HG03439 (cell line): ENCODE data around the gene NCOA5.

Experiments
- ATAC-seq: cut with Tn5 transposase; IDR thresholded peaks from one replicate; pipeline ENCODE4 v1.9.1; 2021; ENCODE audit warnings: mild to moderate bottlenecking, moderate library complexity; ENCODE audit not compliant: unreplicated experiment

Gene NCOA5

DNA sequence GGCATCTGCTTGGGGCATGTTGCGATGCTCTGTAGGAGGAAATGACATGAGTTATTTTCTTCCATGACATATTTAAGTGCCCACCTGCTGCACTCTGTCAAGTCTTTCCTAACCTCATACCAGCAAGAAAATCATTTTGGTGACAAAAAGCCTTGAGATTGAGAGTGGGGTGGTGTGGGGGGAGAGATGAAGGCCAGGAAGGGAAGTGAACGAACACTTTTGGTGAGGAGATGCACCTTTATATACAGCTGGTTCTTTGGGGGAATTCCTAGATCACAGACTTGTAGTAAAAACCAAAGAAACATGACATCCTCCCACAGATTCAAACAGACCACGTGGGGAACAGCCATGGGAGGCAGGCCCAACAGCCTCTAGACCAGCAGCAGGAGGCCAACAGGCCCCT, 26.1 kb downstream of the NCOA5 start:
- no peak for ATAC-seq

DNA sequence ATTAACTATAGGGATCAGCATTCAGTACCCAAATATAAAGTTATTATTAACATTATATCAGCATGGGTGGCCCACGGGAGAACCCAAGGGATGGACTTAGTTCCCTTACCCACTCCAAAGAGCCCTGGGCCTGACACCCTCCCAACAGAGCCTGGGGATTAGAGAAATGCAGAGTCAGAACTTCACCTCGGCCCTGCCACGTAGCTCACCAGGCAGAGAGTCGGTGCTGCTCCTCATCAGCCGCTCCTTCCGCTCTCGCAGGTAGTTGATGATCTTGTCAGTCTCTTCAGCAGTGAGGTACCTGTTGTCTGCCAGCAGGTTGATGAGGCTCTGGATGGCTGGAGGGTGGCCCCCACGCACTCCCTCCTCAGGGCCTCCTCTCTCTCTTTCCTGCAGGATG, 26.6 kb downstream of the NCOA5 start:
- ATAC-seq = no peak

- ATAC-seq = no peak
These were observed 27.1 kb downstream of the NCOA5 start for GRCh38 chr20:46062621-46063020.

- ATAC-seq = no peak
These were observed 27.6 kb downstream of the NCOA5 start for GRCh38 chr20:46062151-46062550.

- no peak for ATAC-seq
These were observed 28.8 kb downstream of the NCOA5 start for GRCh38 chr20:46060975-46061374.

DNA sequence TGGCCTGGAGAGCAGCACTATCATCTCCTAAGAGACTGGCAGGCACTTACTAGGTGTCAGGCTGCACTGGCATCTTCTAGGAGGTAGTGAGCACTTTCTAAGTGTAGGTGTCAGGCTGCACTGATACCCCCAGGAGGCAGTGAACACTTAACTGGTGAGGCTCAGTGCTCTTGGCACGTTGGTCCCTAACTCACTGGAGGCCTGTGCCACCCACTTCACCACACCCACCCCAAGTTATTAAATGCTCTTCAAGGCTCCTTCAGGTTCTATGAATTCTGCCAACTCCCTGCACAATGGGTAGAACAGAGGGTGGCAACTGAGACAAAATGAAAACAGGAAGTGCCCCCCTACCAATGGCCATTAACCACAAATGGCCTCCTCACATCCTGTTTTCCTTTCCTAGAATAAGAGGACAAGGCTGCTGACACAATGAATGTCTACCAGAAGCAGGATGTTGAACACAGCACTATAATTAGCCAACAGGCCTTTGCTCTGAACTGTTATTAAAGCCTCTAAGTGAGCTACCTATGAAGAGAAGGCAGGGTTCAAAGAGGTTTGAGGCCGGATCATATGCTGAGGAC, 29.4 kb downstream of the NCOA5 start:
- ATAC-seq = no peak

- no peak for ATAC-seq
These were observed 31.0 kb downstream of the NCOA5 start for GRCh38 chr20:46058599-46059281.

DNA sequence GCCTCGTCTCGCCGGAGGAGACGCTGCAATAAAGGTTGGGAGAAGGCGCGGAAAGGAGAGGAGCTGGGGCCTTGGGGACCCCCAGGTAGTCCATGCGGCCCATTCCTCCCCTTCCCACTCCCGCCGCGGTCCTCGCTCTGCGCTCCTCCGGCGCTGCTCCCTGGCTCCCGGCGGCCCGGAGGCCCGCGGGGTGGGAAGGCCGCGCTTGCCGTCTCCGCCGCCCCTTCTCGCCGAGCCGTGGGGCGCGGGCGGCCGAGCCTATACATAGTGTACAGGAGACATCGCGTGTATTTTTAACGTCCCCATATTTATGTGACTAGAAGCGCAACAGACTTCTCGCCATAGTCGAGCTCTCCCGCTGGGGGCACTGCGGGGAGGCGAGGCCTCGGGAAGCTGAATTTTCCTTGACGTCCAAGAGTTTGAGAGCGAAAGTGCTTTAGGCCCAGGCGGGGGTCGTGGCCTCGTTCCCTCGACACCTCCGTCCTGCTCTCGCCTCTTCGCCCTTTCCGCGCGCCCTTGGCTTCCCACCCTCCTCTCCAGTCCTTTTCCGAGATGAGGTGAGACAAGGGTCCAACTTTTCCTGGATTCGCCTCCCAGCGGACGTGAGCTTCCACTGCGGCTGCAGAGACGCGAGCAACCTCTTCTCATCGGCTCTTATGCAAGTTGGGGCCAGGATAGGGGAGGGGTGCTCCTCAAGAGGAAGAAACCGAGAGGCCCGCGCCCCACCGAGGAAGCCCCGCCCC, 31.7 kb downstream of the NCOA5 start:
- no peak for ATAC-seq

DNA sequence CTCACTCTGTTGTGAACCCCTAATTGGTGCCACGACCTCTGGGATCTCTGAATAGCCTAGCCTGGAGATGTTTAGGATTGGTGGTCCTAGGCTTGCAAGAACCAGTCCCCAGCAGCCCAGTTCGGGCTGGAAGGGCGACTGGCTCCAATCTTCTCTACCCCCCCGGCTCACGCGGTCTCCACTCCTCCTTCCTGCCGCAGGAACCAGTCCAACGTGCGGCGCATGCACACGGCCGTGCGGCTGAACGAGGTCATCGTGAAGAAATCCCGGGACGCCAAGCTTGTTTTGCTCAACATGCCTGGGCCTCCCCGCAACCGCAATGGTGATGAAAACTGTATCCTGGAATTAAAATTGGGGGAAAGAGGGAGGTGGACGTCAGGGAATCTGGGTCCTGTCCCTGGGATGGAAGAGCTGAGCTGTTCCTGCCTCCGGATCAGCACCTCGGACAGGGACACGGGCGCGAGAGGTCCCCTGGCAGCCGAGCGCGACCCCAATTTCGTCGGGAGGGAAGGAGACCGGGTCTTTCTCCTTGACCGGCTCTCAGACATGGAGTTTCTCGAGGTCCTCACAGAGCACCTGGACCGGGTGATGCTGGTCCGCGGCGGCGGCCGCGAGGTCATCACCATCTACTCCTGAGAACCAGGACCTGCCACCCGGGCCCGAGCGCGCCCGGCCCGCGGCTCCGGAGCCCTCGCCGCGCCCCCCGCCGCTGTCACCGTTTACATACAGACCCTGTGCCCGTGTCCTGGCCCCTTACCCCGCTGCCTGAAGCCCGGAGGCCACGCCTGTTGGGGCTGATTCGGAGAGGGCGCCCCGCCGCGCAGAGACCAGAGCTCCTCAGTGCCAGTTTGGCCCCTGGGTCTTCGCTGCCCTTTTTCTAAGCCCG, 32.5 kb downstream of the NCOA5 start:
- no peak for ATAC-seq

- ATAC-seq = no peak
These were observed 33.5 kb downstream of the NCOA5 start for GRCh38 chr20:46056027-46056833.

DNA sequence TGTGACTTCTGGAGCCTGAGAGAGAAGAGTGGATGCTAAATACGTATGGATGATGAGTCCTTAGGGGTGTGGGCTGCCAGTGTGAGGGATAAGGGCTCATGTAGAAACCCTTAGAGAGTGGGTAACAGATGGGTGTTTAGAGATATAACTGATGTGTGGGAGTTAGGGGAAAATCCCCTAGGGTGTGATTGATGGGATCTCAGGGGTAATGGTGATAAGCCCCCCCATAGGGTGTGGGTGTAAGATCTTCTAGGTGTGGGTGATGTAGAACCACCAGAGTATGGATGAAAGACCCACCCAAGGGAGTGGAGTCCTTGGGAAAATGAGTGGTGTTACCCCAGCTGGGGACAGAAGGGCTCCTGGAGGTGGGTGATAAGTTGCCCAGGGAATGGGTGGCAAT, 34.5 kb downstream of the NCOA5 start:
- no peak for ATAC-seq

GRCh38 chr20:46054606-46055005, 35.2 kb downstream of the NCOA5 start:
- ATAC-seq = no peak

DNA sequence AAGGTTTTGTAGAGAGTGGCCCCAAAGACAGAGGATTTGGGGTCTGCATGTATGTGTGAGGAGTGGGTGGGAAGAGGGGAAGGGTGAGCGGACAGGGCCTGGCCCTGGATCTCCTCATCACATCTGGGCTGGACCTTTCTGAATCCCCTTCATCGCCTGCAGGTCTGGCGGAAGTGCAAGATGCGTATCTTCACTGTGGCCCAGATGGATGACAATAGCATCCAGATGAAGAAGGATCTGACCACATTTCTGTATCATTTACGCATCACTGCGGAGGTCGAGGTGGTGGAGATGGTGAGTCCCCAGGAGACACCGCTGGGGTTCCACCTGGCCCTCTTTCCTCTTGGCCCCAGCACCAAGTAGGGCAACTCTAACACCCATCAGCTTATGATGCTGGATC, 36.3 kb downstream of the NCOA5 start:
- ATAC-seq = no peak

GRCh38 chr20:46051556-46052308, 38.0 kb downstream of the NCOA5 start:
- no peak for ATAC-seq

DNA sequence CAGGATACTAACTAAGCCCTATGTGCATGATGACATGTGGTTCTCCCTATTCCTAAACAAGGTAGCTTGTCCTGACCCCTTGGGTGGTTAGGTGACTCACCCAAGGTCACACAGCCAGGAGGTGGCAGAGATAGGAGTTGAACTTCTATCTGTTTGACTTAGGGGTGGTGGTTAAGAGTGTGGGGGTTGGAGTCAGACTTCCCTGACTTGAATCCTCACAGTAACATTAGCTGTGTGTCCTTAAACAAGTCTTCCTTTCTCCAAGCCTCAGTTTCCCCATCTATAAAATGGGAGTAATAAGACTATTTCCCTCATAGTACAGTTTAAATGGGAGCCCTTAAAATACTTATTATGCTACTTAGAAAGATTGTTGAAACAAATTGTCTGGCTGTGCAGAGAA, 38.9 kb downstream of the NCOA5 start:
- no peak for ATAC-seq

- ATAC-seq = no peak
These were observed 39.3 kb downstream of the NCOA5 start for GRCh38 chr20:46050444-46050843.

- ATAC-seq = no peak
These were observed 39.9 kb downstream of the NCOA5 start for GRCh38 chr20:46049815-46050214.

- no peak for ATAC-seq
These were observed 40.6 kb downstream of the NCOA5 start for GRCh38 chr20:46049190-46049589.

DNA sequence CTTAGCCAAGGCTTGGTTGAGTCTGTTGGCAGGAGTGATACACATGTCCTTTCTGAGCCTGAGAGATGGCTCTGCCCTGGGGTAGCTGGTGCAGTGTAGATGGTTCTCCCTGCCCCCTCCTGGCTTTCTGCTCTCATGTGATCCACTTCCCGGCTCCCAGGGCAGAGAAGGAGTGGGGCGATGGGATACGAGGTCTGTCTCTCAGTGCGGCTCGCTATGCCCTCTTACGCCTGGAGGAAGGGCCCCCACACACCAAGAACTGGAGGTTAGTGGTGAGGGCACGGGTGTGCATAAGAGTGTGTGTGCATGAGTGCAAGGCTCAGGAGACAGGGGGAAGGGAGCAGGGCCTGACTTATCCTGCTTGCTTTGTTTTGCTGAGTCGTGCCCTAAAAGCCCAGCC, 41.9 kb downstream of the NCOA5 start:
- ATAC-seq = no peak
